T1000 (cell line): ENCODE measurements around the gene XYLT1.
"Not testable (repeated sequence)": the region's sequence is repeated elsewhere in the genome, so short reads cannot be mapped to it uniquely, and the experiment has no call there.

ENCODE experiments used
- DNase-seq: peaks from one replicate; lab custom pipeline; 2025; ENCODE audit warnings: mixed read lengths; lab: John Stamatoyannopoulos, UW

The XYLT1 gene

DNA sequence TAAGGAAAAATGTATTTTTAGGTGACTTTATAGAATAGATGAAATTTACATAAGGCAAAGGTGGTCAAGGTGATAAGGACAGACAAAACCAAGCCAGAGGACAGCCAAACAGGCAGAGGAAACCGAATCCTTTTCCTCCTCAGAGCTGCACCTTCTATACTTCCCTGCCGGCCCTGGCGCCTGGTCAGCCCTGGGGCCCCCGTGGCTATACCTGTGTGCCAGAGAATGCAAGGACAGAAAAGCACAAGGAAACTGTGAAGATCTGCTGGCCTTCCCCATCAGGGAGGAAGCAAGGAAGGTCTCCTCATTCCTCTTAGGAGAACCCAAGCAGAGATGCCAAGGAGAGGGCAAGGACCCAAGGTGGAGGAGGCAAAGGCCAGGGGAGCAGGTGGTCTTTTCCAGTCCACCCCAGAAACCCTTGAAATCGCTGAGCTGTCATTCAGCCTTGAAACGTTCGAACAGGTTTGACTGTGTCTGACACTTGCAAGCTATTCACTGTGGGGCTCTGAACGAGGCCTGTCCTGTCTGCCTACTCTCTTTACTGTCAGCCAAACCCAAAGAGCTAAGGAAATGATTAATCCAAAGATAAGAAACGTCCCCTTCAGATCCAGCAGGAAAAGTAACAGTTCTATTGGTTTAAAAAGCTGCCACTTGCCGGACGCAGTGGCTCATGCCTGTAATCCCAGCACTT lies 114.4 kb downstream of the XYLT1 start:
- no peak for DNase-seq

DNA sequence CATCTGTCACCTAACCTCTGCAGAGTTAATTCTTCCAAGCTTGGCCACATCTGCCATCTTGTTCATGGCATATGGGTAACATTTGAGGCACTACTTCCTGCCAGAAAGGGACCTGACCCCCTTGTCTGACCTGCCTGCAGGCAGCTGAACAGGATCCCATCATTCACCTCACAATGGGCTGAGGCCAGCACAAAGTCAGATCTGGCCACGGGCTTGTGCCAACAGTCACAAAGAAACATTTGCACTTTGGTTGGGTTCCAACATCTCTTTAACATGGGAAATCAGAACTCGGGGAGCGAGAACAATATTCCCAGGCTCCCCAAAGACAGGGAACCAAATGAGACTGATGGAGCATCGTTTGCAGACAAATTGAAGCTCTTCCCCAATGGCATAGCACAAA lies 116.1 kb downstream of the XYLT1 start:
- DNase-seq: no peak

DNA sequence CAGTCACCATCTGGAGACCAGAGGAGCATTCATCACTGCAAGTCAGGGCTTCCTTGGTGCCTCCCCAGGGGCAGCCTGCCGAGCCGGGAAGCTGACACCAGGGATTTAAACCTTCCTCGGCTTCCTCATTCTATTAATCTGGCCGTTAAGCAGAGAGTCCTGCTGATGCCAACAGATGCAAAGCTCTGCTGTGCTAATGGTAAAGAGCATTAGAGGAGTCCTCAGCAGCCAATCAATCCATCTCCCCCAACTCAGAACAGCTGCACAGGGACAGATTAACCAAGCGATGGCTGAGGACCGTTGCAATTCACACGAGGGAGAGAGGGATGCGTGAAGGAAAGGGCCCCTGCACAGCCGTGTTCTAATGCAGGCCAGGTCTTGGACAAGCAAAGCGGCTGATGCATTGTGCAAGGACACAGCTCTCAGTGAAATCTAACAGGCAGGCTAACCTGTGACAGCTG lies 116.6 kb downstream of the XYLT1 start:
- DNase-seq: no peak

DNA sequence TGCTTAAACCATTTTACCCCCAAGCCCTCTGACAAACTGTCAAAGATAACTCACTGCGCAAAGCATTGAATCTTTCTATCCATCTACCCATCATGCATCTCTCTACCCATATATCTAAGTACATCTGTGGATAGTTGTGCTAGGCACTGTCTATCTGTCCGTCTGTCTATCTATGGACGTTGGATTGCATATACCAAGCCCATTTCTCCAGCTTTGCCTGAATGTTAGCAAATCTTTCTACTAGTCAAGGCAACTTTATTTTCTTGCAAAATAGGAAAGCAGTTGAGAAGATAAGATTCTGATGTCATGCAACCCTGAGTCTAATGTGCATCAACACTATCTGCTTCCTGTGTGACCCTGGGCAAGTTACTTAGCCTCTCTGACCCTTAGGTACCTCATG lies 117.2 kb downstream of the XYLT1 start:
- DNase-seq: no peak

DNA sequence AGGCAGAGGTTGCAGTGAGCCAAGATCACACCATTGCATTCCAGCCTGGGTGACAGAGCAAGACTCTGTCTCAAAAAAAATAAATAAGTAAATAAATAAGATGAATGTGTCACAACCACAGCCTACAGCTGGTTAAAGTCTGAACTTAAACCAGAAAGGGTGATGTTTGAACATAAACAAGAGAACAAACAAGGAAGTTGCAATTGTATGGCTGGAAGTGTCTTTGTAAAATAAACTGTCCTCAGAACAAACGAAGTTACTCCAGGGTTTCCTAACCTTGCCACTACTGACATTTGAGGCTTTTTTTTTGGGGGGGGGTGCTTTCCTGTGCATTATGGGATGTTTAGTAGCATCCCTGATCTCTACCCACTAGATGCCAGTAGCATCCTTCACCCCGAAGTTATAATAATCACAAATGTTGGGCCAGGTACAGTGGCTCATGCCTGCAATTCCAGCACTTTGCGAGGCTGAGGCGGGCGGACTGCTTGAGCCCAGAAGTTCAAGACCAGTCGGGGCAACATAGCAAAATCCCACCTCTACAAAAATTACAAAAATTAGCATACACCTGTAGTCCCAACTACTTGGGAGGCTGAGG lies 119.2 kb downstream of the XYLT1 start:
- DNase-seq: no peak

DNA sequence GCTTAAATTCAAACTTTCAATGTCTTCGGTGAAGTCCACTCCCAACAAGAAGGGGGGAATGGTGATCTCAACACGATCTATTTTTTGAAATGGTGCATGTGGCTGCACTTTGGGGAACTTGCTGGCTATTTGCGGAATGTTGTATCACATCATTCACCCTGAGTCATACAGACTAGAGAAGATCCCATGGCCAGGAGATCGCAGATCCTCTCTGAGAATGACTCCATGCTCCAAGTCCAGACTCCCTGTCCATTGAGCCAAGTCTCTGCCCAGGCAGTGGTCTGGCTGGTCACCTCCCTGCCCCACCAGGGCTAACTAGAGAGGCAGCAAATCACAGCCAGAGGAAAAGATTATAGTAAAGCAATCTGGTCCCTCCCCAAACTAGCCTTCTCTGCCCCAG lies 120.6 kb downstream of the XYLT1 start:
- no peak for DNase-seq

DNA sequence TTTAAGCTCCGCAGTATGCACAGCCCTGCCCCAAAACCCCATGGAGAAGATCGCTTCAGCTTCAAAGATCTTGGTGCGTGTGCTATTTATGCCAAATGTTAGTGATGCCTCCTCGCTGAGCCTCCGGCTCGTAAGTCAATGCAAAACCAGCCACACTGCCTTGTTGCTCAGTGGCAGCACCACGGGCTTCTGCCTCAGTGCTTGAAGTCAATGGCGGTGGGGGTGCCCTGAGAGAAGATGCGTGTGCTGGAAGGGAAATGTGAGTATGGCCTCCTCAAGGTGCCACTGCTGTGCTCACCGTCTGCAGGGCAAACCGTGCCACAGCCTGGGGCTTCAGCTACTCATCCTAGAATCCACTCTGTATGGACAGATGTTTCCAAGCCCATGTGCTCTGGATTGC lies 121.9 kb downstream of the XYLT1 start:
- DNase-seq: no peak

DNA sequence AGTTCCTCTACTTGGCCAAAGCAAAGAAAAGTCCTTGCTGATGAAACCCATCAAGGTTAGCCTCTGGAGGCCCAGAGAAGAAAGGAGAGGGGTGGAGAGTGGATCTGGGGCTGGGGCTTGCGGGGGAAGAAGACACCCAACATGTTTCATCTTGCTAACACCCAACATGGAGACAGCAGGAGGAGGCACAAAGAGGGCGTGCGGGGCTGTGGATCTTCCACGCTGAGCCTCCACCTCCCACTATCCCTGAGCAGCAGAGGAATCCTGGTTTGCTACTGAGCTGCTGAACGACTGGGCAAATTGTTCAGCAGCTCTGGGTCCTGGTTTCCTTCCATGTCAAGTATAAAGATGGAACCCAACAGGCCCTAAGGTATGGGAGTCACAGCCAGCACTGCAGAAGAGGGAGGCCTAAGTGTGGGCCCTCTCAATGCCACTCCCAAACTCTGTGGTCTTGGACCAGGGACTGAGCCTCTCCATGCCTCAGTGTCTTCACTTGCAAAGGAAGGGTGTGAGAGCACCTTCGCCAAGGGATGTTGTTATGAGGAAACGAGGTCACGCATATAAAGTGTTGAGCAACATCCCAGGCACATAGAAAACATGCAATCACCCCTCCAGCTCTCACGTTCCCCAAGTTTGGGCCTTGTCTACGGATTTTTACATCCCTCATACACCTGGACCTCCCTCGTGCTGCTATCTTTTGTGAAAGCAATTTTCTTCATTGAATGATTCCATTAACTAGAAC lies 122.5 kb downstream of the XYLT1 start:
- DNase-seq: no peak

DNA sequence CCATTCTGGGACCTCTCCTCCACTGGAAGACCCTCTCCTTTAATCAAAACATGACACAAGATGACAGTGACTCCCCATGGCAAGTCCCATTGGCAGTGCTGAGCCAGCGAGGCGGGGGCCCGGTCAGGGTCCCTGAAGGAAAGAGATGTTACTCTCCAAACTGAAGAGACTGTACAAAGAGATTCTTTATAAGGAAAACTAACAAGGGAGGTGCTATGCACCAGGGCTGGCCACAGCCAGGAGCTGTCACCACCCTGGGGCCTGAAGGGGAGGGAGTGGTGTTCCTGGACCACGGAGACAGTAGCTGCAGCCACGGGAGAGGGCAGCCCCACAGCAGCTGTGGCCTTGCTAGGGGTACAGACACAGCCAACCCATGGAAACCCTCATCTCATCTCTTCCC lies 123.1 kb downstream of the XYLT1 start:
- DNase-seq: no peak

DNA sequence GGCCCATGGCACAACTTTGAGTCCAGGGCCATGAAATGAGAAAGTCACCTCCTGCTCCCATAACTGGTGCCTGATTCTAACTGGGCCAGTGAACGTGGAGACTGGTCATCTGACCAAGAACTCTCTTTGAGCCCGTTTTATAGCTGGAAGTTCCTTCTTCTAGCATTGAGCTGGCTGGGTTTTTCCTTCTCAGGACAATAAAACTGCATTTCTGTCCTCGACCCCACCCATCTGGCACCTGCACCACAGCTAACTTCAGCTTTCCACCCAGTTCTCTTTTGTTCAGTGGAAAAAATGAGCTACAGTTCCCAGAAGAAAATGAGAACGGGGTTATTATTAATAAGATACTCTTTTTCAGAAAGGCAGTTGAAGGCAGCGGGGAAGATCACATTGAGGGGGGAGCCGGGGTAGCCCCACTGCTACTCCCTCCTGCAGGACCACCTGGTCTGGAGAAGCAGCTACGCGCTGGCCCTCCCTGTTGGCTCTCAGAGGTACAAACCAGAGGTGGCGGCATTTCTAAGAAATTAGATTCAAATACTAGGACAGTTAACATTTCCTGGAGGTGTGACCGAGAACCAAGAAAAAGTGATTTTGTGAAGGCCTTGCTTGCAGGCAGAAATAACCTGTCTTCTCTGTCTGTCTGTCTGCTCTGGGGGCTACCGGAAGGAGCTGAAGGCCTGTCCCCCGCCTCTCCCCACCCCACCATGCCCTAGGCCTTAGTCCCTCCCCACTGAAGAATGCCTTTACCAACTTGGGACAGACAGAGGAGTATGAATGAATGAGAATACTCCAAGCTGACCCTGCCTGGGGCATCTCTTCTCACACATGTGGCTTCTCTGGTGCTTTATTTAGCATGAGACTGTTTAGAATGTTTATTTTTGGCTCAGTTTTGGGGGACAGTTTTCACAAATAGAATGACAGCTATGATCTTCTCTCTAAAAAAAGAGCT lies 123.9 kb downstream of the XYLT1 start:
- DNase-seq: no peak

DNA sequence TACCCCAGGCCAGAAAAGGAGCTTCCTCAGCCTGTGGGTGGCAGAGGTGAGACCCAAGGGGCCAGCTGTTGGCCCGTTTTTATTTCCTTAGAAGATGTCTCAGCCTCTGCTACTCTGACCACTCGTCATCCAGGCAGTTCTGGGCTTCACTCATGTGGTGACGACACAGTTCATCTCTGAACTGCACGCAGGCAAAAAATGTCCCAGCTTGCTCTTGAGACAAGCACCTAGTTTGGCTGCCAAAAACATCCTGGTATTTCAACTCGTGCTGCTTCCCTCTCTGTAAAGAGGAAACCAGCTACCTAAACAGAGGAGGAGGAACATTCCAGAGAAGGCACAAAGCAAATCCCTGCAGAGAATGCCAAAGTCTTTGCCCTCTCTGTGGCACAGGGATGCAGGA lies 125.7 kb downstream of the XYLT1 start:
- no peak for DNase-seq

DNA sequence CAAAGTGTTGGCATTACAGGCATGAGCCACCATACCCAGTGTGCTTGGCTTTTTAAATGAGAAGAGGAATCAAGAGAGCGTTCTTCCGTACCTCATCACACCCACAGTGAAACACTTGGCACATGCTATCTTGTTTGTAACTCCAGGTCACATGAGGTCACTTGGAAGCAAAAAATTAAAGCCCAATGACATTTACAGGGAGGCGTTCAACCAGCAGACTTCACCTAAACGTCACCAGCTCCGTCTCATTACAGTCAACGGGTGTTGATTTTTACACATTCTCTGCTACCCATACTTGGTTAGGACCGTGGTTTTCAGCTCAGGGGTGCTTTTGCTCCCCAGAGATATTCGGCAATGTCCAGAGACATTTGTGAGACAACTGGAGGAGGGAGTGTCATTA lies 127.0 kb downstream of the XYLT1 start:
- no peak for DNase-seq

DNA sequence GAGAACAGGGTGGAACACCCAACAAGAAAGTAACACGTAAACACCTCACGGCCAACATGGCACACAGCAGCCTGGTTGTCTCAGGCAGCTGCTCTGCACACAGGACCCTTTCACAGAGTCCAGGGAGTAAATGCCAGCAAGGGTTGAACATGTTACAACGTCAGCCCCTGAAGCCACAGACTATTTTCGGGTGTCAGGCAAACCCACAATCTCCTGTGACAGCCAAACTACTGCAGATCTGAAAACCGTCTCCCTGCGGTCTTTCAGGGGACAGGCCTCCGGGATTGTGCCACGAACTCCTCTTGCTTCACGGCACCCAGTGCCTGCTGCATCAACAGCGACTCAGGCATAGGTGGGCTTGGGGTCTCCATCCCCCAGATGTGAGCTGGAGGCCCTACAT lies 127.7 kb downstream of the XYLT1 start:
- no peak for DNase-seq

DNA sequence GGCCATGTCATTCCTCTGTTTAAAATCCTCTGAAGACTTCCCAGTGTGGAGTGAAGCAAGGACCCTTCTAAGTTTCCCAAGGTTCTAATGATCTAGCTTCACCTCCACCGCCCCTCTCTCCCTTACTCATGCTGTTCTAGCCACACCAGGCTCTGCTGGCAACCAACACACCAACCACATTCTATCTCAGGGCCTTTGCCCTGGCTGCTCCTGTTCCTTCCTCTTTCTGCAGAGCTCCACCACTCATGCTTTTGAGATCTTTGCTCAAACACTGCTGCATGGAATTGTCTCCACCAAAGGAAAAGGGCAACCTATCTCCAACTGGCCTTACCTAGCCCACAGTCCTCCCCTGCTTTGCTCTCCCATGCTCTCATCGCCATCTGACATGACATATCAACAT lies 128.7 kb downstream of the XYLT1 start:
- DNase-seq: no peak

DNA sequence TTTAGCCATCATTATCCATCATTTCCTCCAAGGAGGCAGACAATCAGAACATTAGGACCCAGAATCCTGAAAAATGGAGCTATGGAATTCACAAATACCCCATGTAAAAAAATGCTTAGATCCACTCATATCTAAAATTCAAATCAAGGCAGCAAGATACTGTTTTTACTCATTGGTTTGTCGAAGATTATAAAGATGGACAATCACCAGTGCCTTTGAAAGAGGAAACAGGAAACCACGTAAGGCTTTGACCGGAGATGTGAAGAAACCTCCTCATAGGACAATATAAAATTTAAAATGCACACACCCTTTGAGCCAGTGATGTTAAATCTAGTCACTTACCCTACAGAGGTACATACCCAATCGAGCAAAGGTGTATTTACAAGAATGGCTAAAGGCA lies 130.0 kb downstream of the XYLT1 start:
- no peak for DNase-seq

DNA sequence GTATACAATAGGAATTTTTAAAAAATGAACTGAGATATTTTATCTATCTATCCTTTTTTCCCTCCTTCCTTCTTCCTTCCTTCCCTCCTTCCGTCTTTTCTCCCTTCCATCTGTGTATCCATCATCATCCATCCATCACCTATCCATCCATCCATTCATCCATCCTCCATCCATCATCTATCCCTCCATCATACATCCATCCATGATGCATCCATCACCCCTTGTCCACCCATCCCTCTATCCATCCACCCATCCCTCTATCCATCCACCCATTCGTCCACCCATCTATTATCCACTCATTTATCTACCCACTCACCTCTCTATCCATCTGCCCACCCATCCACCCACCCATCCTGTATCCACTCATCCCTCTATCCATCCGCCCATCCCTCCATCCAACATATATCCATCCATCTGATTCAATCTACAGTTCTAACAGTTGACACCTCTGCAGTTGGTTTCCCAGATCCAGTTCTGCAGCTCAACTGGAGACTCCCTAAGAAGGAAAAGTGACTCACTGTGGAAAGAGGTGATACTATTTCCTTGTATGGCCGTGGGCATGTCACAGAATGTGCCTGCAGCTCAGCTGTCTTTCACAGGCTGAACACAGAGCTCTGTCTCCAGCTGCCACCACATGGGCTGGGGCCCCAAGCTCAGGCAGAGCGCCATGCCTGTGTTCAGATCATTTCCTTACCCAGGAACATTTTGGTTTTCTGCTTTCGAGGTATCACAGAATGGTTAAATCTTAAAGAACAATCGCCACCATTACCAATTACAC lies 130.8 kb downstream of the XYLT1 start:
- DNase-seq: no peak

DNA sequence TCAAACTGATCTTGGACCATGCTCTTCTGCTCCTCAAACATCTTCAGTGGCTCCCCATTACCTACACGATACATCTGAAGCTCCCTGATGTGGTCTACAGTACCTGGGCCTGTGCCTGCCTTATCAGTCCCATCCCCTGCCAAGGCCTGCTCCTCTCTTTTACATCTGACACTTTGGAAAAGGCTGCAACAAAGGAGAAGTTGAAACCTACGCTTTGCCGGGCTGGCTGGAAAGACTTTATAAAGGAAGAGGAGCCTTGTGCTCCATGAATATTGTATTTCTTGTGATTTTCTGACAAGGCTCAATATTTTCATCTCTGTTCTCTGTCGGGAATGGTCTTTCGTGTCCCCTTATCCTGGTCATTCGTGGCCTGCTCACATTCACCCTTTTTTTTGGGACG lies 132.5 kb downstream of the XYLT1 start:
- DNase-seq: no peak

DNA sequence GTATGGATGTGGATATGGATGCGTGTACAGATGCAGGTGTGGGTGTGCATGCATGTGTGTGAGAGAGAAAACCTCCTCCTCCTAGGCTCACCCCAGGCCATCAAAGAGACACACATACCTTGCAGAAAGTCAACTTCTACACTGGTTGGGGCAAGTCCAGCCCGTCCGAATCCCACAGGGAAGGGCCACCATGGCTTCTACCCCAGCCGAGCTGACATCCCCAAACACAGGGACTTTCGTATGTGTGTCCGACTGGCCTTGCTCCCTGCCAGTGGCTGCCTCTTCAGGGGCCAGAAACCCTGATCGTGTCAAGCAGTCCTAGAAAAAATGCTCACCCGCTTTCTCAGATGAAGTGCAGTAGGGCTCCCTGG lies 134.2 kb downstream of the XYLT1 start:
- DNase-seq: no peak

DNA sequence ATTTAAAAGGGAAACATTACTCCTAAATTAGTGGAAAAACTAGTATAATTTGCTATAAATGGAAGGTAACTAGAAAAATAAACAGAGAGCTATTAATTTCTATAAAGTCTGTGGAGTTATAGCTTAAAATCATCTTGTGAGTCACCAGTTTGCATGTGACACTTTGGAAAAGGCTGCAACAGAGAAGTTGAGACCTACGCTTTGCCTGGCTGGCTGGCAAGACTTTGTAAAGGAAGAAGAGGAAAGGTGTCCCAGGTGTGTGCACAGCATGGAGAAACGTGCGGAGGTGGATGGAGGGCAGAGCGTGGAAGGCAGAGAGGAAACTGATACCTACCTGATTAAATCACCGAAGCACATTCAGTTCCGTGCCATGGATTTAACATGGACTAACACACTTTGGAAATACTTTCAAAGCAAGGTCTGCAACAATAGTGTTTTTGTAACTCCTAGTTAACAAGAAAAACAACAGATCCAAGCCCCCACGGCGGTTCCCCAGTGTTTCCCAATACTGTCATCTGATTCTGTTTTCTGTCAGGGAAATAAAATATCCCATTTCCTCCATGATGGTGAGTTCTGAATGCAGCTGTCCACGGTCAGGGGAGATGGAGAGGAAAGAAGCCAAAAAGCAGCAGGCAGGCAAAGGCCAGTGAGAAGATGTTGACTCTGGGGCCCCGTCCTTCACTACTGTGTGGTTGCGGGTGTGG lies 134.8 kb downstream of the XYLT1 start:
- no peak for DNase-seq

DNA sequence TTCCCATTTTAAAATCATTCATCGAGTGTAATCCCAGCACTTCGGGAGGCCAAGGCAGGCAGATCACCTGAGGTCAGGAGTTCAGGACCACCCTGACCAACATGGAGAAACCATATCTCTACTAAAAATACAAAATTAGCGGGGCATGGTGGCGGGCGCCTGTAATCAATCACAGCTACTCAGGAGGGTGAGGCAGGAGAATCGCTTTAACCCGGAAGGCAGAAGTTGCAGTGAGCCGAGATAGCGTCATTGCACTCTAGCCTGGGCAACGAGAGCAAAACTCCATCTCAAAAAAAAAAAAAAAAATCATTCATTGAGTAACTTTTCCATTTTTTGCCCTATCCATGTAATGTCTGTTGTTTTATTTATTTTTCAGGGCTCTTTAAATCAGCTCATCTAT lies 135.4 kb downstream of the XYLT1 start:
- DNase-seq: not testable (repeated sequence)

DNA sequence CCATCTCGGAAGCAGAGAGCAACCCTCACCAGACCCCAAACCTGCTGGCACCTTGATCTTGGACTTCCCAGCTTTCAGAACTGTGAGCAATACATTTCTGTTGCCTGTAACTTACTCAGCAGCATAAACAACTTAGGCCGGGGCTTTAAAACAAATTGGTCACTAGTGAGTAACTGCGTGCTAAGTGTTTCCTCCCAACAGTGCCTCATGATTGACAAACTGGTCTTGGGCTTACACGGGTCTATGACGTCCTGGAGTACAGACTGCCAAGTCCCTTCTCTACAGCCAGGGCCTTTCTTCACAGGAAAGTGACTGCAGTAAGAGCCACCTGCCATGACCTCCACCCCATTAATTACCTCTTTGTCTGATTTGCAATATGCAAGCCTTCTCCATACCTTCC lies 136.7 kb downstream of the XYLT1 start:
- DNase-seq: no peak
